GM21825 (cell line): ENCODE results near the gene CTIF.

Experiments used
- ATAC-seq: cut with Tn5 transposase; IDR thresholded peaks from one replicate; pipeline ENCODE4 v1.9.1; 2021; ENCODE audit warnings: mild to moderate bottlenecking, moderate library complexity; ENCODE audit not compliant: unreplicated experiment

Gene CTIF

GRCh38 chr18:48742304-48742703 is 203.5 kb downstream of the CTIF start:
- ATAC-seq = no peak

GRCh38 chr18:48742706-48743475 is 204.1 kb downstream of the CTIF start:
- no peak for ATAC-seq

GRCh38 chr18:48743886-48744285 is 205.1 kb downstream of the CTIF start:
- ATAC-seq = no peak

GRCh38 chr18:48745293-48745692 is 206.5 kb downstream of the CTIF start:
- ATAC-seq = no peak

GRCh38 chr18:48749768-48750167 is 210.9 kb downstream of the CTIF start:
- ATAC-seq = no peak

GRCh38 chr18:48750485-48751175 is 211.8 kb downstream of the CTIF start:
- ATAC-seq = no peak

GRCh38 chr18:48751727-48752468 is 213.1 kb downstream of the CTIF start:
- ATAC-seq = no peak

GRCh38 chr18:48752478-48752877 is 213.6 kb downstream of the CTIF start:
- ATAC-seq = no peak

- no peak for ATAC-seq
These were observed 214.1 kb downstream of the CTIF start for GRCh38 chr18:48752928-48753327.

GRCh38 chr18:48753691-48754090 is 214.9 kb downstream of the CTIF start:
- ATAC-seq = no peak

- no peak for ATAC-seq
These were observed 215.7 kb downstream of the CTIF start for GRCh38 chr18:48754559-48754958.

- peak; percentile 51 for ATAC-seq
These were observed 216.2 kb downstream of the CTIF start for GRCh38 chr18:48754993-48755473.

GRCh38 chr18:48756511-48757226 is 217.8 kb downstream of the CTIF start:
- no peak for ATAC-seq

- ATAC-seq = no peak
These were observed 218.5 kb downstream of the CTIF start for GRCh38 chr18:48757367-48757766.

GRCh38 chr18:48757906-48758305 is 219.1 kb downstream of the CTIF start:
- no peak for ATAC-seq

- ATAC-seq = no peak
These were observed 222.8 kb downstream of the CTIF start for GRCh38 chr18:48761582-48761981.

GRCh38 chr18:48762022-48762421 is 223.2 kb downstream of the CTIF start:
- ATAC-seq = no peak

GRCh38 chr18:48762836-48763718 is 224.2 kb downstream of the CTIF start:
- no peak for ATAC-seq

GRCh38 chr18:48763719-48764100 is 224.9 kb downstream of the CTIF start:
- ATAC-seq = no peak

GRCh38 chr18:48765053-48765452 is 226.2 kb downstream of the CTIF start:
- ATAC-seq = no peak
